HG02852 (cell line): ENCODE measurements around the gene SLC27A2.

Experiments
- ATAC-seq: cut with Tn5 transposase; IDR thresholded peaks from one replicate; pipeline ENCODE4 v1.9.1; 2021; ENCODE audit warnings: mild to moderate bottlenecking, moderate library complexity; ENCODE audit not compliant: unreplicated experiment

SLC27A2 gene

DNA sequence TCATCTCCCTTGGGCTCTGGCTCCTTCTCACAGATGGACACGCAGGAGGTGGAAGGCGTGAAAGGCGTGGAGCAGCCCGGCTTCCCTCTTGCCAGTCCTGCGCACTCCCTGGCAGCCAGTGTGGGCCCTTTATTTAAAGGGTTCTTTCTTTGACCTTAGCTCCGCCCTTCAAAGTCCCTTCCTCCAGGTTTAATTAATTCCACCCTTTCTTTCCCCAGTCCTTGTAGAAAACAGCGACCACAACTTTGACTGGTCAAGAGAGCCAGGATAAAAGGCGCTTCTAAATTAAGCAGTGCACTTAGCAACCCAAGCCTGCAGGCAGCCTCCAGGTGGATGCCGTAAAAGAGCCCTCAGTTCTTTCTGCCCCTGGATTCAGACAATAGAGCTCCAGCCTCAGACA, 83.6 kb downstream of the SLC27A2 start, which contains the start of gene HDC:
Gene HDC (minus strand): TSS at position 107 of the 400 bp plus-strand sequence. CDS start 103 bp downstream, at position 4.
- ATAC-seq: no peak

DNA sequence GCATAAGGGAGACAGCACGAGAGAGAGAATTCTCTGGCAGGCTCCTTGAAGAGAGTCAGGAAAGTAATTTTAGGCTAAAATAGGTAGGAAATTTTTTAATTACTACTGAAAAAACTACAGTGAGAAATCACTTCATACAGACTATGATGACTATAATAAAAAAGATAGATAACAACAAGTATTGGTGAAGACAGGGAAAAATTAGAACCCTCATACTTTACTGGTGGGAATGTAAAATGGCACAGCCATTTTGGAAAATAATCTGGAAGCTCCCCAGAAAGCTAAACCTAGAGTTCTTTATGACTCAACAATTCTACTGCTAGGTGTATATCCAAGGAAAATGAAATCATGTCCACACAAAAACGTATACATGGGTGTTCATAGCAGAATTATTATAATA, 85.6 kb downstream of the SLC27A2 start:
- ATAC-seq: no peak

DNA sequence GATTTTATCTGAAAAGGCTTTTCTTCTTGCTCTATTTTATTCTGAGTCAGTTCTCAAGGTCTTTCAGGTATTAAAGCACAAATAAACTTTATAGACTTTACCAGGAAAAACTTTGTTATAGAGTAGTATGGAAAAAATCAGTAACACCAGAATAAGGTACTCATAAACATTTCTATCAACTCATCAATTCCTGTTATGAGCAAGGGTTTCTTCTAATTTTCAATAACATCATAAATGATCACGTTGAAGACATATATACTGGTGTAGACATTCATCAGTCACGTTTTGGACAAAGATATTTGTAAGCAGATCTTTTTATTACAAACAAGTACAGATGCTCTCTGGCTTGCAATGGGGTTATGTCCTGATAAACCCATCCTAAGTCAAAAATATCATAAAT, 93.1 kb downstream of the SLC27A2 start:
- ATAC-seq: no peak

DNA sequence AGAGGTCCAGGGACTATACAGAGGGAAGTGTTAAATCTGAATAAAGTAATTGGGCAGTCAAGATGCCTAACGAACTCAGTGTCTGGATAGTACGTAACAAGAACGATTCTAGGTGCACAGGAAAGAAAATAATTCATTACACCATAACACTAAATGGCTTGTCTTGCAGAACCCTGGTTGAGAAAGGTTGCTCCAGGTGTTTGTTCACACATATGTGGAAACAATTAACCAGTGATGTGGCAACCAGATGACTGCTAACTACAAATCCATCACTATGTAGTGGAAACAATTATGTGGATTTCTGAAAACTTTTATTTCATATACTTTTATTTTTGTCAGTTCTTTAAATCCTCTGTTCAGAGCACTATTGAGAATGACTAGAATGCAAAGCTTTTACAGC, 93.9 kb downstream of the SLC27A2 start:
- ATAC-seq: no peak

DNA sequence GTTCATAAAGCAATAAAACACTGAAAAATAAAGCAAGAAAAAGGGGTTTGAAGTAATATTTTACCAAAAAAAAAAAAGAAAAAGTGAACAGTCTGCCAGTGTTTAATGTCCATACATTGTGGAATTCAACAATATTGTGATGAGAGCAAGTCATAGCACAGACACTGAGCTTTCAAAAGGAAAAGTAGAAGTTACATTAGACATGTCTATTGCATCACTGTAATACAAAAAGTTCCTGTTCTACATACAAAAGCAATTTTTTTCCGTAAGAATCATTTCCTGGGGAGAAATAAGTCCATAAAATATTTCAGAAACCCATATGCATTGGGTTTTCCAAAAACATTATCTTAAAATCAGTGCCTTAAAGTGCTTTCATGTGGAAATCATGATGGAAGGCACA, 95.4 kb downstream of the SLC27A2 start:
- no peak for ATAC-seq

DNA sequence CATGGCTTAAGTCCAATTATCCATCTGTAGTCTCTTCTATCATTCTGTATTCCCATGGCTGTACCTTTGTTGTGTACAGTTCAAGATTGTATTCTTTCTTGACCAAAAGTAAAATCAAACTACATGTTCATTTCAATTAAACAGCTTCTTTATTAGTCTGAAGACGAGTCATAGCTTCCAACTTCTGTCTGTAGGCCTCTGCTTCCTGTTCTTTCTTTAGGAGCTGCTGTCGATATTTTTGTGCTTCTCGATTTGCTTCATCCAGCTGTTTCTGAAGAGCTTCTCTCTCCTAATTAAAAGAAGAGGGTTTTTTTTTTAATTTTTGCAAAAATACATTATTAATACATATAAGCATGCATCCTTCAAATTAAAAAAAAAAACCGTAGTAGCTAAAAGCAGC, 96.5 kb downstream of the SLC27A2 start:
- ATAC-seq: no peak

DNA sequence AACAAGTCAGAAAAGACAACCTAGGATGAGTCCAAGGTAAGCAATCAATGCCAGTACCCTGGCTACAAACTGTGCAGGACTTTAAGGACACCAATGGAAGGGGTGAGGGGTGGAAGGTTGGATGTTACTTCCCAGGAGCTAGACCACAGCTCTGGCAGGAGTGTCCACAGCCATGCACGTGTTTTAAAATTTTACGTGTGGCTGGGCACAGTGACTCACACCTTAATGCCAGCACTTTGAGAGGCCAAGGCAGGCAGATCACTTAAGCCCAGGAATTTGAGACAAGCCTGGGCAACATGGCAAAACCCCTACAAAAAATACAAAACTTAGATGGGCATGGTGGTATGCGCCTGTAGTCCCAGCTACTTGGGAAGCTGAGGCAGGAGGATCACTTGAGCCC, 98.3 kb downstream of the SLC27A2 start:
- ATAC-seq: no peak

DNA sequence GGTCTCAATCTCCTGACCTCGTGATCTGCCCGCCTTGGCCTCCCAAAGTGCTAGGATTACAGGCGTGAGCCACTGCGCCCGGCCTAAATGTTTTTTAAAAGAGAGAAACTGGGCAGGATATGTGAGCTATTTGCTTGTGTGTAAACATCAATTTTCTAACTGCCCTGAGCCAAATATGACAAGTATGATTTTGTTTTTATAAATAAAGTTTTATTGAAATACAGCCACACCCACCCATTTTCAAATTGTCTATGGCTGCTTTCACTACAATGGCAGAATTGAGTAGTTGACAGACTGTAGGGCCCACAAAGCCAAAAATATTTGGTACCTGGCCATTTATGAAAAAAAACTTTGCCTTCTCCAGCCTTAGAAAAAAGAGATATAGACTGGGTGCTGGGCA, 99.4 kb downstream of the SLC27A2 start:
- no peak for ATAC-seq
